ENCODE measurements around the gene HOXA3.

GRCh38 chr7:27124902-27125689, 27.3 kb downstream of the HOXA3 start:
- TF ChIP-seq POLR2A (IDR thresholded peaks at IDR 0.05) (no peak), CTCF (IDR thresholded peaks at IDR 0.05) (no peak)

All from lower leg skin (tissue), 3 donors.